Natural killer cell (primary cell): ENCODE results near the gene PTMA. TPM values are rescaled to one million over a fixed set of nuclear protein-coding genes. Genes with fewer than 3 reads are reported as not detected.
A peak's percentile ranks its signal among the peaks of the same experiment; 100 is the strongest.

Source experiments
- ATAC-seq, 3 donors: fragments of 150-1000 bp in 2 of 3; fragments of 200-7000 bp in 1 of 3; cut with Tn5 transposase; 1 replicate in 1 of 3; 2 replicates in 2 of 3; pipeline ENCODE4 v1.10.0; 2021; ENCODE audit warnings: mild to moderate bottlenecking in 2 of 3, moderate library complexity in 2 of 3
- DNase-seq, 2 donors: peaks; one replicate each; pipeline versions ENCODE4 v3.0.0 to v3.0.0-alpha.2; 2013 to 2021; ENCODE audit warnings: mixed read lengths in 1 of 2
- H3K27ac ChIP-seq: one replicate; pipeline ENCODE4 v1.5.1; 2013; ENCODE audit warnings: mild to moderate bottlenecking, low read length
- H3K27me3 ChIP-seq: one replicate; pipeline ENCODE4 v1.6.1; 2013; ENCODE audit warnings: low read length; ENCODE audit not compliant: control insufficient read depth, insufficient read depth
- H3K36me3 ChIP-seq: one replicate; pipeline ENCODE4 v1.6.1; 2013; ENCODE audit warnings: low read length; ENCODE audit not compliant: control insufficient read depth, insufficient read depth
- H3K4me1 ChIP-seq: one replicate; pipeline ENCODE4 v1.6.1; 2013; ENCODE audit warnings: low read length; ENCODE audit not compliant: control insufficient read depth, insufficient read depth
- H3K4me3 ChIP-seq: one replicate; pipeline ENCODE4 v1.5.1; 2013; ENCODE audit warnings: low read length
- H3K9me3 ChIP-seq: one replicate; pipeline ENCODE4 v1.6.1; 2013; ENCODE audit warnings: low read length; ENCODE audit not compliant: control insufficient read depth, insufficient read depth
- H3K27ac Mint-ChIP-seq, 2 donors: one replicate each; pipeline ENCODE4 v1.8.0; 2022; ENCODE audit warnings: mild to moderate bottlenecking in 2 of 2, mixed read lengths in 2 of 2, moderate library complexity in 1 of 2
- H3K27me3 Mint-ChIP-seq, 2 donors: one replicate each; pipeline ENCODE4 v1.8.0; 2022; ENCODE audit warnings: low read depth in 2 of 2, mixed read lengths in 2 of 2
- H3K36me3 Mint-ChIP-seq: one replicate; pipeline ENCODE4 v1.8.0; 2022; ENCODE audit warnings: mixed read lengths
- H3K4me1 Mint-ChIP-seq, 2 donors: one replicate each; pipeline ENCODE4 v1.8.0; 2022; ENCODE audit warnings: mixed read lengths in 2 of 2
- H3K4me3 Mint-ChIP-seq: one replicate; pipeline ENCODE4 v1.8.0; 2022; ENCODE audit warnings: mild to moderate bottlenecking, moderate library complexity, mixed read lengths
- H3K9me3 Mint-ChIP-seq, 2 donors: one replicate each; pipeline ENCODE4 v1.8.0; 2022; ENCODE audit warnings: mixed read lengths in 2 of 2
- WGBS: methylation state at CpG from one replicate; pipeline ENCODE4 v1.1.7; 2013; ENCODE audit warnings: missing lambda C conversion rate; ENCODE audit not compliant: insufficient coverage; 5-methylcytosine and 5-hydroxymethylcytosine counted together
- intact Hi-C: fragments of 100-400 bp; cut with micrococcal nuclease; formaldehyde crosslinking; loops from one replicate; pipeline ENCODE4 v1.14.2; 2022
- total RNA-seq, 4 donors: library from RNA; stranded (reverse); fragments of 120-200 nt in 1 of 4; gene quantifications; one replicate each; pipeline versions ENCODE4 v1.2.3 to v1.2.4, GENCODE V29; 2013 to 2022
- TF ChIP-seq, protein P1 (sequence below): fragments of 200-600 bp; IDR thresholded peaks from one replicate; pipeline ENCODE4 v1.8.0; 2022; ENCODE audit warnings: antibody characterized with exemption

Gene PTMA
- total RNA-seq, 3 donors from 2014 or later (not counting 1 experiment from before 2014, with no cell fraction given), result 1,245 to 1,643 (median 1,314) TPM

DNA sequence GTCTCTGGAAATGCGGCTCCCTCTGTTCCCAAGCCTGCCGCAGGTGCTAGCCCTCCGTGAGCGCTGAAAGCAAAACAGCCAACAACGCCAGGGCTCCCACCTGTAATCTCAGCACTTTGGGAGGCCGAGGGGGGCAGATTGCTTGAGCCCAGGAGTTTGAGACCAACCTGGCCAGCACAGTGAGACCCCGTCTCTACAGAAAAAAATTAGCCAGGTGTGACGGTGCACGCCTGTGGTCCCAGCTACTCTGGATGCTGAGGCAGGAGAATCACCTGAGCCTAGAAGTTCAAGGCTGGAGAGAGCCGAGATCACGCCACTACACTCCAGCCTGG, 41.3 kb upstream of the PTMA start:
- intact Hi-C loops, result loop anchor here (5.0 kb wide), 1 partner anchor 115 kb away; the partner anchor contains the start of gene PDE6D
- Histone ChIP-seq H3K27me3 (no peaks in the 10 kb centered on the region), H3K4me3 (peak overlapping the region; percentile 26), H3K4me1 (peaks cover 70% of the 10 kb centered on the region), H3K9me3 (peaks cover 6% of the 10 kb centered on the region), H3K27ac (peak overlapping the region; percentile 82), H3K36me3 (no peaks in the 10 kb centered on the region)
- H3K27ac Mint-ChIP-seq, result peak overlapping the region; percentile 79 to 88
- H3K9me3 Mint-ChIP-seq, result no peaks in the 10 kb centered on the region
- H3K36me3 Mint-ChIP-seq, result no peaks in the 10 kb centered on the region
- H3K4me3 Mint-ChIP-seq, result no peak overlapping the region
- no peak for DNase-seq
- TF ChIP-seq, protein P1, sequence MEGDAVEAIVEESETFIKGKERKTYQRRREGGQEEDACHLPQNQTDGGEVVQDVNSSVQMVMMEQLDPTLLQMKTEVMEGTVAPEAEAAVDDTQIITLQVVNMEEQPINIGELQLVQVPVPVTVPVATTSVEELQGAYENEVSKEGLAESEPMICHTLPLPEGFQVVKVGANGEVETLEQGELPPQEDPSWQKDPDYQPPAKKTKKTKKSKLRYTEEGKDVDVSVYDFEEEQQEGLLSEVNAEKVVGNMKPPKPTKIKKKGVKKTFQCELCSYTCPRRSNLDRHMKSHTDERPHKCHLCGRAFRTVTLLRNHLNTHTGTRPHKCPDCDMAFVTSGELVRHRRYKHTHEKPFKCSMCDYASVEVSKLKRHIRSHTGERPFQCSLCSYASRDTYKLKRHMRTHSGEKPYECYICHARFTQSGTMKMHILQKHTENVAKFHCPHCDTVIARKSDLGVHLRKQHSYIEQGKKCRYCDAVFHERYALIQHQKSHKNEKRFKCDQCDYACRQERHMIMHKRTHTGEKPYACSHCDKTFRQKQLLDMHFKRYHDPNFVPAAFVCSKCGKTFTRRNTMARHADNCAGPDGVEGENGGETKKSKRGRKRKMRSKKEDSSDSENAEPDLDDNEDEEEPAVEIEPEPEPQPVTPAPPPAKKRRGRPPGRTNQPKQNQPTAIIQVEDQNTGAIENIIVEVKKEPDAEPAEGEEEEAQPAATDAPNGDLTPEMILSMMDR, result no peak
- WGBS, result 48% methylated on average over 9 of the region's 11 CpGs
- no peak for ATAC-seq
- no peaks in the 10 kb centered on the region for H3K27me3 Mint-ChIP-seq
- peaks cover 16 to 26% of the 10 kb centered on the region in 2 donors for H3K4me1 Mint-ChIP-seq

GRCh38 chr2:231667496-231667895, 40.8 kb upstream of the PTMA start:
- 79% methylated on average over 7 of the region's 7 CpGs for WGBS
- DNase-seq (no peak), ATAC-seq (no peak)
- no peaks in the 10 kb centered on the region for H3K36me3 ChIP-seq
- Mint-ChIP-seq H3K27me3 (no peaks in the 10 kb centered on the region), H3K4me1 (peaks cover 16 to 22% of the 10 kb centered on the region in 2 donors), H3K4me3 (no peak overlapping the region), H3K27ac (peak overlapping the region in 1 of 2 donors; percentile 88), H3K36me3 (no peaks in the 10 kb centered on the region), H3K9me3 (no peaks in the 10 kb centered on the region)
- TF ChIP-seq, protein P1, result no peak
- H3K4me1 ChIP-seq, result peaks cover 69% of the 10 kb centered on the region
- H3K27ac ChIP-seq, result peak overlapping the region; percentile 82
- peaks cover 5% of the 10 kb centered on the region for H3K9me3 ChIP-seq
- H3K4me3 ChIP-seq, result no peak overlapping the region
- H3K27me3 ChIP-seq, result no peaks in the 10 kb centered on the region
- intact Hi-C loops, result loop anchor here (5.0 kb wide), 1 partner anchor 115 kb away; the partner anchor contains the start of gene PDE6D

GRCh38 chr2:231668981-231669380, 39.3 kb upstream of the PTMA start:
- Mint-ChIP-seq H3K4me3 (no peak overlapping the region), H3K27me3 (no peaks in the 10 kb centered on the region), H3K36me3 (no peaks in the 10 kb centered on the region), H3K27ac (no peak overlapping the region), H3K4me1 (peaks cover 10 to 13% of the 10 kb centered on the region in 2 donors), H3K9me3 (no peaks in the 10 kb centered on the region)
- Histone ChIP-seq H3K36me3 (no peaks in the 10 kb centered on the region), H3K4me1 (peaks cover 68% of the 10 kb centered on the region), H3K27me3 (no peaks in the 10 kb centered on the region), H3K27ac (no peak overlapping the region), H3K9me3 (no peaks in the 10 kb centered on the region), H3K4me3 (no peak overlapping the region)
- 94% methylated on average over 2 of the region's 2 CpGs for WGBS
- TF ChIP-seq, protein P1, result no peak
- intact Hi-C loops, result loop anchor here (5.0 kb wide), 1 partner anchor 113 kb away; the partner anchor contains the start of gene PDE6D
- DNase-seq, result no peak
- no peak for ATAC-seq
